K562 (cell line): ENCODE measurements around the gene IDS. TPM values are rescaled to one million over a fixed set of nuclear protein-coding genes. Genes with fewer than 3 reads are reported as not detected.

Source experiments
- ATAC-seq: fragments of 200-7000 bp; cut with Tn5 transposase; 3 replicates; pipeline ENCODE4 v1.9.1; 2020; ENCODE audit warnings: moderate library complexity
- BruUV-seq: library from RNA; stranded (reverse); fragments of 400-500 nt; replicated peaks from 2 replicates; lab custom pipeline; 2021; lab: Mats Ljungman, UMichigan
- CTCF ChIA-PET: fragments of 300-600 bp; formaldehyde crosslinking; extraction: SDS; loops from one replicate; lab custom pipeline; 2021; ENCODE audit warnings: low intra/inter-chr PET ratio; lab: Yijun Ruan, JAX
- POLR2A ChIA-PET: fragments of 300-600, 350-650 bp; sonication (Branson Sonifier 250); formaldehyde crosslinking; extraction: SDS; loops from one replicate; lab custom pipeline; 2021; ENCODE audit warnings: antibody characterized with exemption, inconsistent platforms; lab: Yijun Ruan, JAX
- DNase-seq, 4 experiments: peaks; one replicate each; pipeline versions ENCODE4 v3.0.0 to v3.0.0-alpha.2; 2011 to 2018; ENCODE audit warnings: low spot score in 3 of 4, mixed read lengths in 3 of 4; ENCODE audit errors: extremely low read depth in 1 of 4
- FAIRE-seq: peaks from 2 replicates; lab custom pipeline; 2011; peaks lifted over from hg19 to GRCh38; lab: Jason Lieb, UNC
- H2AFZ ChIP-seq: 2 replicates; pipeline ENCODE4 v1.6.0; 2011; ENCODE audit warnings: low read depth, low read length, control low read depth, inconsistent platforms
- H3K27ac ChIP-seq: fragments of 200-600 bp; 3 replicates; pipeline ENCODE4 v1.8.0; 2011; ENCODE audit warnings: low read depth, mild to moderate bottlenecking, control low read depth, inconsistent platforms, low read length, moderate library complexity, mixed read lengths; ENCODE audit errors: extremely low read depth
- H3K27me3 ChIP-seq, 2 experiments: fragments of 300-600 bp in 1 of 2; 2 replicates in 1 of 2; 3 replicates in 1 of 2; pipeline versions ENCODE4 v1.6.0 to v1.8.0; 2011; ENCODE audit warnings: inconsistent platforms in 2 of 2, low read length in 2 of 2, mild to moderate bottlenecking in 1 of 2, mixed read lengths in 1 of 2, moderate library complexity in 1 of 2; ENCODE audit not compliant: control insufficient read depth in 2 of 2, insufficient read depth in 2 of 2
- H3K36me3 ChIP-seq: fragments of 300-600 bp; 3 replicates; pipeline ENCODE4 v1.8.0; 2011; ENCODE audit warnings: mild to moderate bottlenecking, low read length, inconsistent platforms; ENCODE audit not compliant: control insufficient read depth, insufficient read depth
- H3K4me1 ChIP-seq, 2 experiments: fragments of 200-600 bp in 1 of 2; replicated peaks in 1 of 2; 2 replicates in 1 of 2; 3 replicates in 1 of 2; pipeline versions ENCODE4 v1.5.1 to v1.8.0; 2011; ENCODE audit warnings: inconsistent platforms in 2 of 2, low read length in 2 of 2, mild to moderate bottlenecking in 1 of 2, mixed read lengths in 1 of 2, moderate library complexity in 1 of 2; ENCODE audit not compliant: control insufficient read depth in 2 of 2, insufficient read depth in 2 of 2
- H3K4me2 ChIP-seq: 2 replicates; pipeline ENCODE4 v1.6.1; 2011; ENCODE audit warnings: low read length, control low read depth, inconsistent platforms, mixed read lengths; ENCODE audit not compliant: insufficient read depth
- H3K4me3 ChIP-seq: fragments of 200-600 bp; sonication (generic), shearing (Covaris generic); 2 replicates; pipeline ENCODE4 v1.5.1; 2016; ENCODE audit warnings: control low read depth, inconsistent platforms
- H3K79me2 ChIP-seq: fragments of 200-600 bp; 3 replicates; pipeline ENCODE4 v1.8.0; 2011; ENCODE audit warnings: low read length, inconsistent platforms; ENCODE audit not compliant: control insufficient read depth, insufficient read depth
- H3K9ac ChIP-seq, 2 experiments: 2 replicates each; pipeline versions ENCODE4 v1.6.0 to v1.6.1; 2011; ENCODE audit warnings: low read depth in 2 of 2, low read length in 2 of 2, control low read depth in 1 of 2, inconsistent platforms in 1 of 2, mild to moderate bottlenecking in 1 of 2, mixed read lengths in 1 of 2; ENCODE audit not compliant: insufficient read depth in 1 of 2
- H3K9me1 ChIP-seq: one replicate; pipeline ENCODE4 v1.6.0; 2011; ENCODE audit warnings: inconsistent platforms, mild to moderate bottlenecking, low read length, moderate library complexity; ENCODE audit not compliant: control insufficient read depth, insufficient read depth
- H3K9me3 ChIP-seq: replicated peaks from 2 replicates; pipeline ENCODE4 v1.5.1; 2011; ENCODE audit warnings: low read depth, low read length, inconsistent platforms; ENCODE audit not compliant: control insufficient read depth, insufficient read depth
- H4K20me1 ChIP-seq: replicated peaks from 2 replicates; pipeline ENCODE4 v1.6.1; 2011; ENCODE audit warnings: low read length, inconsistent platforms, mixed read lengths; ENCODE audit not compliant: control insufficient read depth, insufficient read depth
- C11orf30 ChIP-seq: fragments of 450-650 bp; IDR thresholded peaks from 2 replicates; pipeline ENCODE4 v1.6.1; 2016; ENCODE audit warnings: low read depth, mild to moderate bottlenecking
- CREB1 ChIP-seq, 2 experiments: sonication (generic) in 1 of 2; formaldehyde crosslinking in 1 of 2; IDR thresholded peaks; 2 replicates each; pipeline versions ENCODE4 v1.6.1 to v1.8.0; 2012 to 2022; ENCODE audit warnings: inconsistent platforms in 1 of 2, mild to moderate bottlenecking in 1 of 2, missing genetic modification reagents in 1 of 2, moderate library complexity in 1 of 2
- HOXB6 ChIP-seq: fragments of 250-450 bp; sonication (Bioruptor Pico); IDR thresholded peaks from 2 replicates; pipeline ENCODE4 v1.5.1; 2022; ENCODE audit warnings: mild to moderate bottlenecking, borderline replicate concordance
- KDM1A ChIP-seq, 2 experiments: fragments of 450-650 bp; IDR thresholded peaks; 2 replicates each; pipeline ENCODE4 v1.6.1; 2016; ENCODE audit warnings: mild to moderate bottlenecking in 2 of 2
- MAFG ChIP-seq: fragments of 450-650 bp; conservative IDR thresholded peaks from 2 replicates; pipeline ENCODE4 v1.6.1; 2016; ENCODE audit warnings: missing genetic modification characterization, missing compliant biosample characterization
- MAFK ChIP-seq: IDR thresholded peaks from 2 replicates; pipeline ENCODE4 v1.6.1; 2011; ENCODE audit warnings: low read length, improper control_type of control experiment
- MCM7 ChIP-seq, 2 experiments: fragments of 450-650 bp; IDR thresholded peaks; 2 replicates each; pipeline ENCODE4 v1.6.1; 2016 to 2018
- MED1 ChIP-seq: sonication (generic); formaldehyde crosslinking; IDR thresholded peaks from 2 replicates; pipeline ENCODE4 v1.8.1; 2023; ENCODE audit warnings: missing genetic modification reagents, borderline replicate concordance
- MTA2 ChIP-seq: fragments of 450-650 bp; IDR thresholded peaks from 2 replicates; pipeline ENCODE4 v1.6.1; 2016; ENCODE audit warnings: low read depth
- MXD1 ChIP-seq: fragments of 250-450 bp; sonication (Bioruptor Pico); IDR thresholded peaks from 2 replicates; pipeline ENCODE4 v1.8.0; 2021; ENCODE audit warnings: borderline replicate concordance, mild to moderate bottlenecking, moderate library complexity; ENCODE audit not compliant: poor library complexity, severe bottlenecking
- SMARCE1 ChIP-seq: fragments of 450-650 bp; IDR thresholded peaks from 2 replicates; pipeline ENCODE4 v1.7.1; 2016; ENCODE audit warnings: mild to moderate bottlenecking
- TCF7 ChIP-seq: sonication (generic); IDR thresholded peaks from 2 replicates; pipeline ENCODE4 v1.6.1; 2016; ENCODE audit warnings: antibody characterized with exemption, borderline replicate concordance
- ZFX ChIP-seq: sonication (generic); formaldehyde crosslinking; IDR thresholded peaks from 2 replicates; pipeline ENCODE4 v1.8.0; 2022; ENCODE audit warnings: mild to moderate bottlenecking, missing genetic modification reagents, moderate library complexity
- ZNF785 ChIP-seq: fragments of 250-450 bp; sonication (Bioruptor Pico); IDR thresholded peaks from 2 replicates; pipeline ENCODE4 v1.4.0; 2020; ENCODE audit warnings: mild to moderate bottlenecking
- WGBS: fragments of 100-300 bp; shearing (Covaris generic); methylation state at CpG from one replicate; pipeline ENCODE4 v1.1.6; 2016; ENCODE audit warnings: low coverage, mixed read lengths; ENCODE audit not compliant: insufficient coverage; ENCODE audit errors: missing lambda C conversion rate; 5-methylcytosine and 5-hydroxymethylcytosine counted together
- in situ Hi-C: fragments of 300-500 bp; cut with MboI; formaldehyde crosslinking; loops from 4 replicates; pipeline ENCODE4 v1.15.0; 2018; ENCODE audit warnings: inconsistent platforms, mixed read lengths
- intact Hi-C: fragments of 100-400 bp; cut with micrococcal nuclease; formaldehyde crosslinking; loops from 2 replicates; pipeline ENCODE4 v1.14.2; 2022
- polyA plus RNA-seq, 8 experiments: library from polyadenylated mRNA; depleted of rRNA in 4 of 8; stranded (reverse) in 5 of 8; unstranded in 3 of 8; fragments of >200 nt; fragmentation: Nextera tagmentation in 2 of 8; fragmentation: Illumina TruSeq in 1 of 8; extraction: Ambion mirVana in 2 of 8; extraction: Trizol in 1 of 8; gene quantifications; 2 replicates each; pipeline versions ENCODE4 v1.2.1 to v1.2.3, GENCODE V29; 2011 to 2014; ENCODE audit warnings: inconsistent platforms in 1 of 8, missing spikeins in 1 of 8
- total RNA-seq, 7 experiments: library from RNA; depleted of rRNA in 6 of 7; stranded (reverse); fragments of >200 nt in 6 of 7; fragmentation: Illumina TruSeq in 2 of 7; extraction: Trizol in 2 of 7; gene quantifications; 2 replicates each; pipeline versions ENCODE4 v1.2.1 to v1.2.3, GENCODE V29; 2011 to 2021; ENCODE audit warnings: low replicate concordance in 1 of 7
- TF ChIP-seq, protein P1 (sequence below): IDR thresholded peaks from 3 replicates; pipeline ENCODE4 v1.6.1; 2011; ENCODE audit warnings: borderline replicate concordance, mild to moderate bottlenecking, moderate library complexity; ENCODE audit not compliant: insufficient read length; ENCODE audit errors: extremely low read depth
- TF ChIP-seq, protein P2 (sequence below): fragments of 450-650 bp; IDR thresholded peaks from 2 replicates; pipeline ENCODE4 v1.6.1; 2017; ENCODE audit warnings: antibody characterized with exemption, mild to moderate bottlenecking

Gene IDS
- total and polyA plus RNA-seq, 9 of the 15 experiments (the other 6 are each of a cell fraction or from before 2014, with no cell fraction given), result 2.0 to 18.6 (median 8.6) TPM

- BruUV-seq, result no TSS peak
- 0% methylated on average over 2 of the region's 2 CpGs for WGBS
- Histone ChIP-seq H4K20me1 (no peaks in the 10 kb centered on the region), H3K36me3 (no peaks in the 10 kb centered on the region), H3K4me2 (peak overlapping the region; percentile 5; the same call in 1 of the 2 replicates), H3K9ac (no peak overlapping the region; a peak in 1 of 4 replicates), H3K27me3 (no peaks in the 10 kb centered on the region), H3K4me1 (peaks cover 3 to 24% of the 10 kb centered on the region in 2 experiments; a peak in 4 of 5 replicates), H3K79me2 (no peaks in the 10 kb centered on the region), H3K9me1 (no peaks in the 10 kb centered on the region), H3K9me3 (no peaks in the 10 kb centered on the region), H3K4me3 (no peak overlapping the region), H3K27ac (peak overlapping the region; percentile 40; the same call in 1 of the 3 replicates), H2AFZ (peak overlapping the region; percentile 34)
- intact Hi-C loops (loop anchor here (10.0 kb wide), 1 partner anchor 128 kb away; no protein-coding TSS in a partner anchor), in situ Hi-C loops (loop anchor here (10.0 to 25.0 kb wide), 2 partner anchors 58 to 121 kb away; partner anchors contain the start of gene TMEM185A)
- ChIA-PET POLR2A (no interaction called here), CTCF (no interaction called here)
- FAIRE-seq, result peak; percentile 40
- peak; percentile 63 for ATAC-seq
- DNase-seq, result peak in 2 of 4 experiments; percentile 41 to 60
- TF ChIP-seq ZFX (CRISPR knock-in tag) (no peak), MCM7 (IDR thresholded peaks at IDR 0.05) (no peak), CREB1 (IDR thresholded peaks at IDR 0.05) (no peak), CREB1 (CRISPR knock-in tag; IDR thresholded peaks at IDR 0.05) (no peak), MXD1 (CRISPR knock-in tag) (no peak), ZNF785 (CRISPR knock-in tag) (no peak), MAFK (peak; percentile 26; the same call in 1 of the 2 replicates), HOXB6 (CRISPR knock-in tag) (no peak), MTA2 (peak; percentile 29; the same call in 1 of the 2 replicates), MAFG (tag) (peak; percentile 46; the same call in 1 of the 2 replicates), TCF7 (no peak), KDM1A (IDR thresholded peaks at IDR 0.05) (0 out of 4 replicates have a peak, but pooled peaks of 1 of the 2 experiments have one; percentile 20), MED1 (CRISPR knock-in tag) (no peak), C11orf30 (peak; percentile 70), SMARCE1 (0 out of 2 replicates have a peak, but pooled peaks have one; percentile 14)
- TF ChIP-seq, protein P1, sequence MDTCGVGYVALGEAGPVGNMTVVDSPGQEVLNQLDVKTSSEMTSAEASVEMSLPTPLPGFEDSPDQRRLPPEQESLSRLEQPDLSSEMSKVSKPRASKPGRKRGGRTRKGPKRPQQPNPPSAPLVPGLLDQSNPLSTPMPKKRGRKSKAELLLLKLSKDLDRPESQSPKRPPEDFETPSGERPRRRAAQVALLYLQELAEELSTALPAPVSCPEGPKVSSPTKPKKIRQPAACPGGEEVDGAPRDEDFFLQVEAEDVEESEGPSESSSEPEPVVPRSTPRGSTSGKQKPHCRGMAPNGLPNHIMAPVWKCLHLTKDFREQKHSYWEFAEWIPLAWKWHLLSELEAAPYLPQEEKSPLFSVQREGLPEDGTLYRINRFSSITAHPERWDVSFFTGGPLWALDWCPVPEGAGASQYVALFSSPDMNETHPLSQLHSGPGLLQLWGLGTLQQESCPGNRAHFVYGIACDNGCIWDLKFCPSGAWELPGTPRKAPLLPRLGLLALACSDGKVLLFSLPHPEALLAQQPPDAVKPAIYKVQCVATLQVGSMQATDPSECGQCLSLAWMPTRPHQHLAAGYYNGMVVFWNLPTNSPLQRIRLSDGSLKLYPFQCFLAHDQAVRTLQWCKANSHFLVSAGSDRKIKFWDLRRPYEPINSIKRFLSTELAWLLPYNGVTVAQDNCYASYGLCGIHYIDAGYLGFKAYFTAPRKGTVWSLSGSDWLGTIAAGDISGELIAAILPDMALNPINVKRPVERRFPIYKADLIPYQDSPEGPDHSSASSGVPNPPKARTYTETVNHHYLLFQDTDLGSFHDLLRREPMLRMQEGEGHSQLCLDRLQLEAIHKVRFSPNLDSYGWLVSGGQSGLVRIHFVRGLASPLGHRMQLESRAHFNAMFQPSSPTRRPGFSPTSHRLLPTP, result no peak
- TF ChIP-seq, protein P2, sequence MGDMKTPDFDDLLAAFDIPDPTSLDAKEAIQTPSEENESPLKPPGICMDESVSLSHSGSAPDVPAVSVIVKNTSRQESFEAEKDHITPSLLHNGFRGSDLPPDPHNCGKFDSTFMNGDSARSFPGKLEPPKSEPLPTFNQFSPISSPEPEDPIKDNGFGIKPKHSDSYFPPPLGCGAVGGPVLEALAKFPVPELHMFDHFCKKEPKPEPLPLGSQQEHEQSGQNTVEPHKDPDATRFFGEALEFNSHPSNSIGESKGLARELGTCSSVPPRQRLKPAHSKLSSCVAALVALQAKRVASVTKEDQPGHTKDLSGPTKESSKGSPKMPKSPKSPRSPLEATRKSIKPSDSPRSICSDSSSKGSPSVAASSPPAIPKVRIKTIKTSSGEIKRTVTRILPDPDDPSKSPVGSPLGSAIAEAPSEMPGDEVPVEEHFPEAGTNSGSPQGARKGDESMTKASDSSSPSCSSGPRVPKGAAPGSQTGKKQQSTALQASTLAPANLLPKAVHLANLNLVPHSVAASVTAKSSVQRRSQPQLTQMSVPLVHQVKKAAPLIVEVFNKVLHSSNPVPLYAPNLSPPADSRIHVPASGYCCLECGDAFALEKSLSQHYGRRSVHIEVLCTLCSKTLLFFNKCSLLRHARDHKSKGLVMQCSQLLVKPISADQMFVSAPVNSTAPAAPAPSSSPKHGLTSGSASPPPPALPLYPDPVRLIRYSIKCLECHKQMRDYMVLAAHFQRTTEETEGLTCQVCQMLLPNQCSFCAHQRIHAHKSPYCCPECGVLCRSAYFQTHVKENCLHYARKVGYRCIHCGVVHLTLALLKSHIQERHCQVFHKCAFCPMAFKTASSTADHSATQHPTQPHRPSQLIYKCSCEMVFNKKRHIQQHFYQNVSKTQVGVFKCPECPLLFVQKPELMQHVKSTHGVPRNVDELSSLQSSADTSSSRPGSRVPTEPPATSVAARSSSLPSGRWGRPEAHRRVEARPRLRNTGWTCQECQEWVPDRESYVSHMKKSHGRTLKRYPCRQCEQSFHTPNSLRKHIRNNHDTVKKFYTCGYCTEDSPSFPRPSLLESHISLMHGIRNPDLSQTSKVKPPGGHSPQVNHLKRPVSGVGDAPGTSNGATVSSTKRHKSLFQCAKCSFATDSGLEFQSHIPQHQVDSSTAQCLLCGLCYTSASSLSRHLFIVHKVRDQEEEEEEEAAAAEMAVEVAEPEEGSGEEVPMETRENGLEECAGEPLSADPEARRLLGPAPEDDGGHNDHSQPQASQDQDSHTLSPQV, result no peak
Observed at GRCh38 chrX:149516604-149517003, 11.5 kb upstream of the IDS start.
